ENCODE results near the gene POMGNT1.
A peak's percentile ranks its signal among the peaks of the same experiment; 100 is the strongest.

Gene POMGNT1

DNA sequence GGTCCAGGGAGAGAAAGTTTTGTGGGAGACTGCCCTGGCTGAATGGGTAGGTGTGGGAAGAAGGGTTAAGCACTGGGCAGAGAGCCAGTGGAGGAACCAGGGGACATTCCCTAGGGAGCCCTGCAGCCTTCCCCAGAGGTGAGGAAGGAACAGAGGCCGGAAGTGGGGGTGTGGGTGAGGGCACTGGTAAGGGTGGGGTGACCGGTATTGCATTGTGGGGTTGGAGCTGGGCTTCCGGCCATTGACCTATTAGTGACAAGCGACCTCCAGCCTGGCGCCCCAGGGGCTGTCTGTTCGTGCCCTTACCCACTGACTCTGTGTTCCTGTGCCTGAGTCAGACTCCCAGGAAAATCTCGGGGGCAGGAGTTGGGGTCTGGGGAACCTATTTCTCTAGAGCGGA, 26.9 kb downstream of the POMGNT1 start:
- peaks cover 3% of the 10 kb centered on the region for H3K27me3 ChIP-seq (ENCODE audit: insufficient read depth, poor library complexity, severe bottlenecking)
- no peak for DNase-seq (ENCODE audit: low read depth in 1 of 2, low spot score in 1 of 2)
- H3K27ac ChIP-seq (replicated peaks) = no peak overlapping the region
- no peak overlapping the region for H3K4me3 ChIP-seq (replicated peaks; ENCODE audit: insufficient read depth, low read length)
- TF ChIP-seq POLR2AphosphoS5 (IDR thresholded peaks at IDR 0.05; ENCODE audit: low read depth) (no peak), CTCF (IDR thresholded peaks at IDR 0.05; ENCODE audit: insufficient read depth, low read length) (no peak), REST (IDR thresholded peaks at IDR 0.05; ENCODE audit: insufficient replicate concordance, low read depth) (no peak), SPI1 (IDR thresholded peaks at IDR 0.05; ENCODE audit: borderline replicate concordance, low read depth) (no peak), GABPA (IDR thresholded peaks at IDR 0.05; ENCODE audit: low read depth) (no peak)

DNA sequence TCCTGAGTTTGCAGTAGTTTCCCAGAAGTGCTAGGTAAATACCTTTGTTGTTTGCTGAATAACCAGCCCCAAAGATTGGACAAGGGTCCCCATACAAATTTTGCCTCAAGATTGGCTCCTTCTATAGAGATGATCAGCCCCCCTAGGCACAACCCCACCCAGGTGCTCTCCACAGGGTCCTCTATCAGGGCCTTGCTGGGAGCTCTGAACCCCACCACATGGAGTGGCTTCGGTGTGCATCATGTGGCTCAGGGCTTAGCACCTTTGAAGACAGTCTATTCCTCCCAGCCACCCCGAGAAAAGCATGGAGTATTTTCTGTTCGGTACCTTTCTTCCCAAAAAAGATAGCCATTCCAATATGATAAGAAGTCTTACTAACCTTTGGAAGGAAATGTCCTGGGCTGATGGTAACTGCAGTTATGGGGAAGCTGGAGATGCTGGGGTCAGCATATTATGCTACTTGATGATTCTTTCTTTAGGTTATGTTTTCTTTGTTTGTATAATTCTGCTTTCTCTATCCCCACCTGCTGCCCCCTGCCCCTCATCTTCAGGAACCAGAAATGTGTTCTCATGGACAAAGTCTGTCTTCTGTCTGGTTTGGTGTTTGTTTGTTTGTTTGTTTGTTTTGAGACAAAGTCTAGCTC, 28.3 kb downstream of the POMGNT1 start:
- H3K4me3 ChIP-seq (replicated peaks; ENCODE audit: insufficient read depth, low read length) = no peak overlapping the region
- no peak for DNase-seq (ENCODE audit: low read depth in 1 of 2, low spot score in 1 of 2)
- no peak overlapping the region for H3K27ac ChIP-seq (replicated peaks)
- H3K27me3 ChIP-seq (ENCODE audit: insufficient read depth, poor library complexity, severe bottlenecking) = peaks cover 3% of the 10 kb centered on the region
- TF ChIP-seq CTCF (IDR thresholded peaks at IDR 0.05; ENCODE audit: insufficient read depth, low read length) (no peak), GABPA (IDR thresholded peaks at IDR 0.05; ENCODE audit: low read depth) (no peak), REST (IDR thresholded peaks at IDR 0.05; ENCODE audit: insufficient replicate concordance, low read depth) (no peak), SPI1 (IDR thresholded peaks at IDR 0.05; ENCODE audit: borderline replicate concordance, low read depth) (no peak), POLR2AphosphoS5 (IDR thresholded peaks at IDR 0.05; ENCODE audit: low read depth) (no peak)

DNA sequence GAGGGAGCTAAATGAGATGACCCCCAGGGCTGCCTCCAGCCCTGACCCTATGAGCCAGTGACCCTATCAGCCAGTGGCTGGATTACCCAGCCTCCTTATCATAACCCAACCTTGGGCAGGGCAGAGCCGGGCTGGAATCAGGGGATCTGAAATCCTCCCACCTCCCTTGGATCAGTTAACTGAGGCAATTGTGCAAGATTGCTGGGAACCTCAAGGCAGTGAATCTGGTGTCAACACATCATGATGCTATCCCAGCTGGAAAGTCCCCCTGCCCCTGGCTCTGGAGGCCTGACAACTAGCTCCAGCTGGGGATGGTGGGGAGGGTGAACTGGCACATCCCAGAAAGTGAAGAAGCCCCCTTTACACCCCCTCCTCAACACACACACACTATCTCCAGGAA, 29.8 kb downstream of the POMGNT1 start:
- no peak for TF ChIP-seq POLR2AphosphoS5 (IDR thresholded peaks at IDR 0.05; ENCODE audit: low read depth)
- H3K4me3 ChIP-seq (replicated peaks; ENCODE audit: insufficient read depth, low read length) = no peak overlapping the region
- DNase-seq (ENCODE audit: low read depth in 1 of 2, low spot score in 1 of 2) = no peak
- no peak overlapping the region for H3K27ac ChIP-seq (replicated peaks)
- peaks cover 3% of the 10 kb centered on the region for H3K27me3 ChIP-seq (ENCODE audit: insufficient read depth, poor library complexity, severe bottlenecking)

GRCh38 chr1:46166521-46167462, 31.4 kb downstream of the POMGNT1 start:
- DNase-seq (ENCODE audit: low read depth in 1 of 2, low spot score in 1 of 2) = peak in 1 of 2 experiments; percentile 39
- H3K27me3 ChIP-seq (ENCODE audit: insufficient read depth, poor library complexity, severe bottlenecking) = peaks cover 3% of the 10 kb centered on the region
- no peak overlapping the region for H3K27ac ChIP-seq (replicated peaks)
- TF ChIP-seq SPI1 (IDR thresholded peaks at IDR 0.05; ENCODE audit: borderline replicate concordance, low read depth) (peak; percentile 49; the same call in 1 of the 2 replicates), GABPA (IDR thresholded peaks at IDR 0.05; ENCODE audit: low read depth) (no peak)
- H3K4me3 ChIP-seq (replicated peaks; ENCODE audit: insufficient read depth, low read length) = peak overlapping the region; percentile 52

Data from HL-60 (cell line).